ENCODE data around the gene ACTR8. TPM values are rescaled to one million over a fixed set of nuclear protein-coding genes. Genes with fewer than 3 reads are reported as not detected.

Gene ACTR8
- total RNA-seq, 2 experiments from 2014 or later, result 13.7 to 14.3 TPM

- CTCF ChIA-PET, result no interaction called here
- Mint-ChIP-seq H3K4me3 (no peak overlapping the region), H3K36me3 (ENCODE audit: low read depth) (no peaks in the 10 kb centered on the region), H3K4me1 (ENCODE audit: low read depth) (no peaks in the 10 kb centered on the region), H3K9me3 (no peaks in the 10 kb centered on the region), H3K27me3 (no peaks in the 10 kb centered on the region), H3K27ac (no peak overlapping the region)
- POLR2A ChIA-PET, result no interaction called here
- ATAC-seq (ENCODE audit: poor library complexity) (no peak), DNase-seq (no peak)
- no peaks in the 10 kb centered on the region for H3K9me3 ChIP-seq (ENCODE audit: control insufficient read depth in 1 of 2, insufficient read depth in 1 of 2, low read length in 2 of 2)
- peaks cover 5% of the 10 kb centered on the region for H3K4me1 ChIP-seq (ENCODE audit: insufficient read depth, low read length)
- no peak overlapping the region for H3K4me3 ChIP-seq (ENCODE audit: low read length)
- intact Hi-C loops (cut with DNase I, micrococcal nuclease), result no loop called here
- H3K36me3 ChIP-seq (ENCODE audit: insufficient read depth, low read length), result no peaks in the 10 kb centered on the region
- no peak for TF ChIP-seq CTCF (IDR thresholded peaks at IDR 0.05)
- no peak overlapping the region for H3K27ac ChIP-seq (ENCODE audit: low read depth in 1 of 2, low read length in 2 of 2)
- no peaks in the 10 kb centered on the region for H3K27me3 ChIP-seq (ENCODE audit: control insufficient read depth in 1 of 2, insufficient read depth in 2 of 2, low read length in 2 of 2)
Measured at GRCh38 chr3:53817809-53818208, 64.1 kb downstream of the ACTR8 start.

- H3K27me3 ChIP-seq (ENCODE audit: control insufficient read depth in 1 of 2, insufficient read depth in 2 of 2, low read length in 2 of 2), result no peaks in the 10 kb centered on the region
- CTCF ChIA-PET, result no interaction called here
- no peak for DNase-seq
- H3K27ac ChIP-seq (ENCODE audit: low read depth in 1 of 2, low read length in 2 of 2), result no peak overlapping the region
- TF ChIP-seq CTCF (IDR thresholded peaks at IDR 0.05), result no peak
- no peak overlapping the region for H3K4me3 ChIP-seq (ENCODE audit: low read length)
- no peaks in the 10 kb centered on the region for H3K27me3 Mint-ChIP-seq
- H3K4me1 Mint-ChIP-seq (ENCODE audit: low read depth), result no peaks in the 10 kb centered on the region
- H3K9me3 ChIP-seq (ENCODE audit: control insufficient read depth in 1 of 2, insufficient read depth in 1 of 2, low read length in 2 of 2), result no peaks in the 10 kb centered on the region
- no peaks in the 10 kb centered on the region for H3K9me3 Mint-ChIP-seq
- POLR2A ChIA-PET, result no interaction called here
- intact Hi-C loops (cut with DNase I, micrococcal nuclease), result no loop called here
- H3K27ac Mint-ChIP-seq, result no peak overlapping the region
- peaks cover 5% of the 10 kb centered on the region for H3K4me1 ChIP-seq (ENCODE audit: insufficient read depth, low read length)
- ATAC-seq (ENCODE audit: poor library complexity), result no peak
- no peak overlapping the region for H3K4me3 Mint-ChIP-seq
- H3K36me3 ChIP-seq (ENCODE audit: insufficient read depth, low read length), result no peaks in the 10 kb centered on the region
- H3K36me3 Mint-ChIP-seq (ENCODE audit: low read depth), result no peaks in the 10 kb centered on the region
Measured at GRCh38 chr3:53817211-53817610, 64.7 kb downstream of the ACTR8 start.

Other genes starting within 250 kb of the ACTR8 start
- under 1 TPM; 0.31 to 0.60 TPM for gene CHDH, start 35.7 kb downstream of the ACTR8 start, total RNA-seq
- gene IL17RB, start 35.6 kb downstream of the ACTR8 start, total RNA-seq, result under 1 TPM; 0.22 to 0.36 TPM
- gene SELENOK, start 9.7 kb upstream of the ACTR8 start, total RNA-seq, result 100 to 1,000 TPM; 153 to 159 TPM
- under 1 TPM in 1 of 2 experiments, not detected in 1; 0.08 TPM for gene CACNA2D3, start 240.4 kb upstream of the ACTR8 start, total RNA-seq

Measured in CD4-positive, alpha-beta T cell (primary cell).